Measurements from ENCODE around the gene THAP5.

THAP5 gene

DNA sequence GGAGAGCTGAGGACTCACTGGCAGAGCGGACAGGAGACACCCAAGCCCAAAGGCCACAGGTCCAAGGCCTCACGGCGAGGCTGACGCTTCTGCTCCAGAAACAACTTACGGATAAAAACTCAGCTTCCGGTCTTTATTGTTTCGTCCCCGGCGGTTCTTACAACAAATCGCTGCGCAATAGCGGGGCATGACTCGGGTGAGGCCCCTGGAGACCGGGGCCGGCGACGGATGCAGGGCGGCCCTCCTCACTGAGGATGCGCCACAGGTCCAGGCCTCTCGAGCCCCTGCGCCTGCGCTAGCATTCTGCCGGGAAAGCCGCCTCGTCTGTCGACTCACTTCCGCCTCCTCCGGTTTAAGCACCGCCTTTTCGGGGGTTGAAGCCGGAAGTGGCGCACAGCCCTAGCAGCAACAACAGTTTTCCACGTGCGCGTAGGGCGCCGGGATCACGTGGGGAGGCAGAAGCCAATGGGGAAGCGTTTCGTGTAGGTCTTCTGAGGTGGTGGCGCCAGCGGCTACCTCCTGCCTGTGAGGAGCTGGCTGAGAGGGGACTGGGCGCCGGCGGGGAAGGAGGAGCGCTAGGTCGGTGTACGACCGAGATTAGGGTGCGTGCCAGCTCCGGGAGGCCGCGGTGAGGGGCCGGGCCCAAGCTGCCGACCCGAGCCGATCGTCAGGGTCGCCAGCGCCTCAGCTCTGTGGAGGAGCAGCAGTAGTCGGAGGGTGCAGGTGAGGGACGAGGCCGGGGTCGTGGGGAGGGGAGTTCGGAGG, at the start of gene THAP5, which contains the start of gene DNAJB9:
TSS of gene THAP5 (minus strand) at position 326 of the 765 bp plus-strand sequence. CDS start at position 189, 137 bp downstream.
TSS of gene DNAJB9 (plus strand) at position 494 of the 765 bp plus-strand sequence. CDS start 1,853 bp downstream, outside the sequence.
- peak within 1 kb of the TSS; percentile 77 for H3K4me3 ChIP-seq (ENCODE audit: low read depth, low read length)
- in situ Hi-C loops (cut with HindIII; ENCODE audit: low sequenced_read_pairs), result no loop called here
- DNase-seq (ENCODE audit: low read depth), result peak; percentile 99
- TF ChIP-seq CTCF (IDR thresholded peaks at IDR 0.05; ENCODE audit: low read depth, low read length, missing control alignments), result no peak

- H3K4me3 ChIP-seq (ENCODE audit: low read depth, low read length), result no peak overlapping the region
- TF ChIP-seq CTCF (IDR thresholded peaks at IDR 0.05; ENCODE audit: low read depth, low read length, missing control alignments), result no peak
- no peak for DNase-seq (ENCODE audit: low read depth)
- in situ Hi-C loops (cut with HindIII; ENCODE audit: low sequenced_read_pairs), result no loop called here
Measured at GRCh38 chr7:108618056-108618455, 48.5 kb upstream of the THAP5 start.

DNA sequence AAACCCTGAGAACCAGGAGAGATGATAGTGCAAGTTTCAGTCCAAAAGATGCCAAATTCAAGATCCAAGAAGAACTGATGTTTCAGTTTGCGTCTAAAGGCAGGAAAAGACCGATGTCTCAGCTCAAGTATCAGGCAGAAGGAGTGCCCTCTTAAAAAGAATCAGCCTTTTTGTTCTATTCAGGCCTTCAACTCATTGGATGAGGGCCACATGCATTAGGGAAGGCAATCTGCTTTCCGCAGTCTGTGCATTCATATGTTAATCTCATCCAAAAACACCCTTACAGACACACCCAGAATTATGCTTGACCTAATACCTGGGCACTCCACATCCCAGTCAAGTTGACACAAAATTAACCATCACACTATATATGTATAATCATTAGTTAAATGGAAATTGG, 45.4 kb upstream of the THAP5 start:
- no peak overlapping the region for H3K4me3 ChIP-seq (ENCODE audit: low read depth, low read length)
- DNase-seq (ENCODE audit: low read depth), result no peak
- in situ Hi-C loops (cut with HindIII; ENCODE audit: low sequenced_read_pairs), result no loop called here
- TF ChIP-seq CTCF (IDR thresholded peaks at IDR 0.05; ENCODE audit: low read depth, low read length, missing control alignments), result no peak

DNA sequence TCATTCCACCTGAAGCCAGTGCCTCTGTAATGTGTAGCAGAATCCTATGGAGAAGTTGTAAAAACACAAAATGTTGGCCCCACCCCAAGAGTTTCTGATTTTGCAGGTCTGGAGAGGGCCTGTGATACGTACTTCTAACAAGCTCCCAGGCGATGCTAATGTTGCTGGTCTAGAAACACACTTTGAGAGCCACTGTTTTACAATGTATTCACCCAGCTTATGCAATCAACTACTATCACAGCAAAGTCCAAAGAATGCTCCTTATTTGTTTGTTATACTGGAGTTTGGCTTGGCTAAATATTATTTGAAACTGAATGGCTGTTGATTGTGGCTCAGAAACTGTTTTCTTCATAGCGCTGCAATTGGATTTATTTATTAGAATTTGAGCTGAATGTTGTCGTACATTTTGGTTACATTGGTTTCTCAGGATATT, 44.5 kb upstream of the THAP5 start:
- no peak overlapping the region for H3K4me3 ChIP-seq (ENCODE audit: low read depth, low read length)
- TF ChIP-seq CTCF (IDR thresholded peaks at IDR 0.05; ENCODE audit: low read depth, low read length, missing control alignments), result no peak
- in situ Hi-C loops (cut with HindIII; ENCODE audit: low sequenced_read_pairs), result no loop called here
- no peak for DNase-seq (ENCODE audit: low read depth)

GRCh38 chr7:108613147-108613948, 43.8 kb upstream of the THAP5 start:
- peak; percentile 34 for TF ChIP-seq CTCF (IDR thresholded peaks at IDR 0.05; ENCODE audit: low read depth, low read length, missing control alignments)
- DNase-seq (ENCODE audit: low read depth), result peak; percentile 26
- no peak overlapping the region for H3K4me3 ChIP-seq (ENCODE audit: low read depth, low read length)
- in situ Hi-C loops (cut with HindIII; ENCODE audit: low sequenced_read_pairs), result no loop called here

DNA sequence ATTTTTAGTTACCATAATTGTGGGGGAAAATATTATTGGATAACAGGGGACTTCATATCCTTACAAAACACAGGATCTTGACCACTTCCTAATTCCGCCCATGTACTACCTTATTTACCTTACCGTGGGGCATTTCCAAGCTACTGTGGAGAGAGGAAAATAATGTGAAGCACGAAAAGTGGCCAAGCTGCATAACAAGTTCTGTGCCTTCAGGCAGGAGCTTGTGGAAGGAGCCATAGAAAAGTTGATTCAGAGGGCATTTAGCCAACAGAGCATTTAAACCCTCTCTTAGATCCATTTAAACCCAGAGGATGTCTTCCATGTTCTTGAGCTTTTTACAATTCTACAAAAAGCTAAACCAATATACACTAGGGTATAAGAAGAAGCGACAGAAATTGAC, 41.8 kb upstream of the THAP5 start:
- in situ Hi-C loops (cut with HindIII; ENCODE audit: low sequenced_read_pairs), result no loop called here
- TF ChIP-seq CTCF (IDR thresholded peaks at IDR 0.05; ENCODE audit: low read depth, low read length, missing control alignments), result no peak
- no peak for DNase-seq (ENCODE audit: low read depth)
- H3K4me3 ChIP-seq (ENCODE audit: low read depth, low read length), result no peak overlapping the region
